Endothelial cell of umbilical vein (primary cell): ENCODE measurements around the gene ITPR1. TPM values are rescaled to one million over a fixed set of nuclear protein-coding genes. Genes with fewer than 3 reads are reported as not detected.

Experiments
- BruUV-seq: library from RNA; stranded (reverse); fragments of 400-500 nt; replicated peaks from 2 replicates; lab custom pipeline; 2021; lab: Mats Ljungman, UMichigan
- CTCF ChIA-PET: fragments of 300-600, 350-600 bp; sonication (Branson Sonifier 250); formaldehyde crosslinking; loops from one replicate; lab custom pipeline; 2021; ENCODE audit warnings: antibody characterized with exemption, inconsistent platforms; lab: Charles Lee
- POLR2A ChIA-PET: fragments of 300-600, 350-600 bp; sonication (Branson Sonifier 250); formaldehyde crosslinking; loops from one replicate; lab custom pipeline; 2021; ENCODE audit warnings: antibody characterized with exemption, inconsistent platforms; lab: Charles Lee
- DNase-seq: peaks from one replicate; pipeline ENCODE4 v3.0.0-alpha.2; 2011; ENCODE audit warnings: low read depth, low spot score
- FAIRE-seq: peaks from 2 replicates; lab custom pipeline; 2011; peaks lifted over from hg19 to GRCh38; lab: Jason Lieb, UNC
- H2AFZ ChIP-seq: 2 replicates; pipeline ENCODE4 v1.6.0; 2012; ENCODE audit warnings: low read depth, low read length, control low read depth, inconsistent platforms
- H3K27ac ChIP-seq: 2 replicates; pipeline ENCODE4 v1.5.1; 2011; ENCODE audit warnings: low read depth, mild to moderate bottlenecking, control low read depth, low read length, moderate library complexity; ENCODE audit not compliant: insufficient read depth
- H3K27me3 ChIP-seq, 2 experiments: 2 replicates each; pipeline versions ENCODE4 v1.6.0 to v1.6.1; 2011; ENCODE audit warnings: low read length in 2 of 2, mixed read lengths in 1 of 2; ENCODE audit not compliant: control insufficient read depth in 2 of 2, insufficient read depth in 2 of 2
- H3K36me3 ChIP-seq, 2 experiments: 2 replicates in 1 of 2; 3 replicates in 1 of 2; pipeline ENCODE4 v1.5.1; 2011; ENCODE audit warnings: low read length in 2 of 2, mild to moderate bottlenecking in 1 of 2, moderate library complexity in 1 of 2; ENCODE audit not compliant: control insufficient read depth in 2 of 2, insufficient read depth in 2 of 2; ENCODE audit errors: extremely low read depth in 1 of 2
- H3K4me1 ChIP-seq: 3 replicates; pipeline ENCODE4 v1.5.1; 2011; ENCODE audit warnings: mild to moderate bottlenecking, low read length; ENCODE audit not compliant: control insufficient read depth, insufficient read depth; ENCODE audit errors: extremely low read depth
- H3K4me2 ChIP-seq: 2 replicates; pipeline ENCODE4 v1.6.1; 2011; ENCODE audit warnings: low read length, control low read depth, mixed read lengths; ENCODE audit not compliant: insufficient read depth
- H3K4me3 ChIP-seq, 3 experiments: fragments of 200-600 bp in 1 of 3; sonication (generic), shearing (Covaris generic) in 1 of 3; replicated peaks in 1 of 3; 2 replicates each; pipeline ENCODE4 v1.5.1; 2011 to 2016; ENCODE audit warnings: control low read depth in 3 of 3, low read length in 3 of 3, mild to moderate bottlenecking in 2 of 3, inconsistent platforms in 1 of 3, low read depth in 1 of 3, moderate library complexity in 1 of 3; ENCODE audit not compliant: insufficient read depth in 1 of 3
- H3K79me2 ChIP-seq: 2 replicates; pipeline ENCODE4 v1.6.0; 2012; ENCODE audit warnings: low read length, inconsistent platforms; ENCODE audit not compliant: control insufficient read depth, insufficient read depth
- H3K9ac ChIP-seq: replicated peaks from 2 replicates; pipeline ENCODE3; 2011; ENCODE audit warnings: low read length, control low read depth; ENCODE audit not compliant: insufficient read depth; ENCODE audit errors: extremely low read depth
- H3K9me1 ChIP-seq: replicated peaks from 3 replicates; pipeline ENCODE4 v1.6.0; 2011; ENCODE audit warnings: mild to moderate bottlenecking, low read length; ENCODE audit not compliant: control insufficient read depth, insufficient read depth; ENCODE audit errors: extremely low read depth
- H3K9me3 ChIP-seq: replicated peaks from 2 replicates; pipeline ENCODE4 v1.5.1; 2012; ENCODE audit warnings: low read length, inconsistent platforms; ENCODE audit not compliant: control insufficient read depth, insufficient read depth
- H4K20me1 ChIP-seq: replicated peaks from 2 replicates; pipeline ENCODE3; 2011; ENCODE audit warnings: mild to moderate bottlenecking, low read length; ENCODE audit not compliant: control insufficient read depth, insufficient read depth; ENCODE audit errors: extremely low read depth
- CTCF ChIP-seq, 2 donors: IDR thresholded peaks; 1 replicate in 1 of 2; 2 replicates in 1 of 2; pipeline ENCODE4 v1.5.1; 2011; ENCODE audit warnings: low read length in 2 of 2, mild to moderate bottlenecking in 2 of 2, moderate library complexity in 2 of 2, control low read depth in 1 of 2, inconsistent platforms in 1 of 2, low read depth in 1 of 2; ENCODE audit not compliant: insufficient read depth in 1 of 2; ENCODE audit errors: extremely low read depth in 1 of 2
- EZH2 ChIP-seq: IDR thresholded peaks from 2 replicates; pipeline ENCODE4 v1.6.1; 2012; ENCODE audit warnings: borderline replicate concordance, low read depth, mild to moderate bottlenecking, moderate library complexity, low read length, inconsistent platforms; ENCODE audit not compliant: severe bottlenecking
- FOS ChIP-seq: IDR thresholded peaks from 2 replicates; pipeline ENCODE4 v1.6.1; 2011; ENCODE audit warnings: mild to moderate bottlenecking, low read length, moderate library complexity, borderline replicate concordance; ENCODE audit not compliant: insufficient read depth
- GATA2 ChIP-seq: IDR thresholded peaks from 2 replicates; pipeline ENCODE4 v1.7.0; 2011; ENCODE audit warnings: low read depth, mild to moderate bottlenecking, moderate library complexity, mixed read lengths, low read length; ENCODE audit not compliant: insufficient read length, insufficient read depth
- JUN ChIP-seq: IDR thresholded peaks from 2 replicates; pipeline ENCODE4 v1.6.1; 2011; ENCODE audit warnings: borderline replicate concordance, low read depth; ENCODE audit not compliant: insufficient read length, insufficient read depth
- MAX ChIP-seq: IDR thresholded peaks from 2 replicates; pipeline ENCODE4 v1.6.1; 2011; ENCODE audit not compliant: insufficient read depth, insufficient read length
- MYC ChIP-seq: IDR thresholded peaks from one replicate; pipeline ENCODE4 v1.6.1; 2011; ENCODE audit warnings: mild to moderate bottlenecking, low read depth, low read length
- POLR2A ChIP-seq: IDR thresholded peaks from 2 replicates; pipeline ENCODE4 v1.6.1; 2012; ENCODE audit warnings: low read depth, mild to moderate bottlenecking, control low read depth, low read length
- POLR2AphosphoS5 ChIP-seq: IDR thresholded peaks from 2 replicates; pipeline ENCODE4 v1.6.1; 2012; ENCODE audit warnings: low read depth, mild to moderate bottlenecking, control low read depth, low read length, moderate library complexity; ENCODE audit not compliant: insufficient read depth
- dilution Hi-C: fragments of 300-500 bp; cut with MboI; formaldehyde crosslinking; loops from one replicate; pipeline ENCODE4 v1.15.0; 2019; ENCODE audit warnings: low sequenced_read_pairs; ENCODE audit not compliant: extremely low pct_ligation_motif_present
- intact Hi-C: fragments of 100-400 bp; cut with micrococcal nuclease; formaldehyde crosslinking; loops from one replicate; pipeline ENCODE4 v1.10.0; 2022
- polyA plus RNA-seq, 4 experiments: library from polyadenylated mRNA; depleted of rRNA in 3 of 4; stranded (reverse) in 3 of 4; unstranded in 1 of 4; fragments of >200 nt; gene quantifications; 2 replicates each; pipeline versions ENCODE4 v1.2.1 to v1.2.3, GENCODE V29; 2011 to 2012; ENCODE audit warnings: missing spikeins in 1 of 4
- total RNA-seq: library from RNA; stranded (reverse); gene quantifications from 2 replicates; pipeline ENCODE4 v1.2.3, GENCODE V29; 2021

Gene ITPR1
- total and polyA plus RNA-seq, 2 donors (not counting 3 experiments of a cell fraction or from before 2014, with no cell fraction given): 5.1 to 16.1 TPM

- Histone ChIP-seq H3K4me1 (no peaks in the 10 kb centered on the region), H3K9me3 (no peaks in the 10 kb centered on the region), H2AFZ (no peak overlapping the region), H3K79me2 (no peaks in the 10 kb centered on the region), H3K9ac (no peak overlapping the region), H3K36me3 (no peaks in the 10 kb centered on the region), H3K4me2 (no peak overlapping the region), H4K20me1 (no peaks in the 10 kb centered on the region), H3K9me1 (no peaks in the 10 kb centered on the region), H3K4me3 (no peak overlapping the region), H3K27me3 (no peaks in the 10 kb centered on the region), H3K27ac (no peak overlapping the region)
- FAIRE-seq (no peak), DNase-seq (no peak)
- BruUV-seq: no TSS peak
- intact Hi-C loops: no loop called here
- dilution Hi-C loops: no loop called here
- no peak for TF ChIP-seq GATA2
- no peak for TF ChIP-seq EZH2
- TF ChIP-seq MAX: no peak
- CTCF ChIA-PET: no interaction called here
- POLR2A ChIA-PET: no interaction called here
Observed at GRCh38 chr3:4645468-4645867, 152.3 kb downstream of the ITPR1 start.

- Histone ChIP-seq H3K4me1 (no peaks in the 10 kb centered on the region), H3K27me3 (no peaks in the 10 kb centered on the region), H3K79me2 (no peaks in the 10 kb centered on the region), H3K9me3 (no peaks in the 10 kb centered on the region), H3K4me2 (no peak overlapping the region), H3K36me3 (no peaks in the 10 kb centered on the region), H3K9ac (no peak overlapping the region), H4K20me1 (no peaks in the 10 kb centered on the region), H3K4me3 (no peak overlapping the region), H2AFZ (no peak overlapping the region), H3K27ac (no peak overlapping the region), H3K9me1 (no peaks in the 10 kb centered on the region)
- intact Hi-C loops (no loop called here), dilution Hi-C loops (no loop called here)
- DNase-seq (no peak), FAIRE-seq (no peak)
- TF ChIP-seq MAX (no peak), POLR2A (no peak), POLR2AphosphoS5 (no peak), GATA2 (no peak), JUN (no peak), MYC (no peak), FOS (no peak), CTCF (IDR thresholded peaks at IDR 0.05; ENCODE audit: extremely low read depth in 1 of 2, insufficient read depth in 1 of 2, low read depth in 1 of 2, low read length in 2 of 2) (no peak), EZH2 (no peak)
- POLR2A ChIA-PET: no interaction called here
- CTCF ChIA-PET: no interaction called here
- BruUV-seq: no TSS peak
Observed at GRCh38 chr3:4647411-4647810, 154.3 kb downstream of the ITPR1 start.
